GM23338 (cell line): Measurements from ENCODE around the gene PIEZO2. TPM values are rescaled to one million over a fixed set of nuclear protein-coding genes. Genes with fewer than 3 reads are reported as not detected.

Experiments
- ATAC-seq: fragments of 200-7000 bp; cut with Tn5 transposase; 3 replicates; pipeline ENCODE4 v1.9.1; 2020
- DNase-seq: peaks from one replicate; pipeline ENCODE4 v3.0.0-alpha.2; 2015; ENCODE audit warnings: low spot score
- H2AFZ ChIP-seq: fragments of 200-600 bp; sonication (generic); 2 replicates; pipeline ENCODE4 v1.8.0; 2016; ENCODE audit warnings: antibody characterized with exemption, mild to moderate bottlenecking, moderate library complexity
- H3F3A ChIP-seq: fragments of 200-600 bp; sonication (generic); replicated peaks from 2 replicates; pipeline ENCODE4 v1.8.0; 2017; ENCODE audit warnings: antibody characterized with exemption, mixed run types, low read depth
- H3K27ac ChIP-seq: fragments of 200-600 bp; sonication (generic); 2 replicates; pipeline ENCODE4 v1.6.1; 2016; ENCODE audit warnings: low read depth
- H3K27me3 ChIP-seq: fragments of 200-600 bp; sonication (generic); 2 replicates; pipeline ENCODE4 v1.8.0; 2016; ENCODE audit warnings: mild to moderate bottlenecking, mixed run types, moderate library complexity; ENCODE audit not compliant: insufficient read depth
- H3K36me3 ChIP-seq: fragments of 200-600 bp; sonication (generic); 2 replicates; pipeline ENCODE4 v1.8.0; 2016; ENCODE audit warnings: mild to moderate bottlenecking; ENCODE audit not compliant: insufficient read depth
- H3K4me1 ChIP-seq: fragments of 200-600 bp; sonication (generic); 2 replicates; pipeline ENCODE4 v1.8.0; 2016; ENCODE audit warnings: mild to moderate bottlenecking, moderate library complexity; ENCODE audit not compliant: insufficient read depth
- H3K4me2 ChIP-seq: fragments of 200-600 bp; sonication (generic); 2 replicates; pipeline ENCODE4 v1.7.1; 2017; ENCODE audit warnings: mixed run types
- H3K4me3 ChIP-seq: fragments of 200-600 bp; sonication (generic); 2 replicates; pipeline ENCODE4 v1.6.1; 2016; ENCODE audit warnings: mixed run types
- H3K79me2 ChIP-seq: fragments of 200-600 bp; sonication (generic); replicated peaks from 2 replicates; pipeline ENCODE4 v1.8.0; 2017; ENCODE audit warnings: mild to moderate bottlenecking; ENCODE audit not compliant: insufficient read depth
- H3K9me2 ChIP-seq: fragments of 200-600 bp; sonication (generic); 2 replicates; pipeline ENCODE4 v1.8.0; 2017; ENCODE audit not compliant: insufficient read depth
- H4K20me1 ChIP-seq: fragments of 200-600 bp; sonication (generic); replicated peaks from 2 replicates; pipeline ENCODE4 v1.8.0; 2017; ENCODE audit warnings: mild to moderate bottlenecking; ENCODE audit not compliant: insufficient read depth
- H3K27ac Mint-ChIP-seq: 2 replicates; pipeline ENCODE4 v1.8.0; 2020; ENCODE audit warnings: inconsistent platforms, mild to moderate bottlenecking, moderate library complexity, mixed read lengths
- H3K27me3 Mint-ChIP-seq: 3 replicates; pipeline ENCODE4 v1.8.0; 2022; ENCODE audit warnings: low read depth, mild to moderate bottlenecking, moderate library complexity, mixed read lengths, inconsistent platforms; ENCODE audit not compliant: insufficient read depth, poor library complexity
- H3K36me3 Mint-ChIP-seq: 3 replicates; pipeline ENCODE4 v1.8.0; 2021; ENCODE audit warnings: low read depth, mild to moderate bottlenecking, inconsistent platforms, moderate library complexity, mixed read lengths
- H3K4me1 Mint-ChIP-seq: 3 replicates; pipeline ENCODE4 v1.8.0; 2020; ENCODE audit warnings: mild to moderate bottlenecking, inconsistent platforms, mixed read lengths
- H3K4me3 Mint-ChIP-seq: 3 replicates; pipeline ENCODE4 v1.8.0; 2021; ENCODE audit warnings: moderate library complexity, mild to moderate bottlenecking, inconsistent platforms, mixed read lengths
- H3K9me3 Mint-ChIP-seq: 3 replicates; pipeline ENCODE4 v1.8.0; 2020; ENCODE audit warnings: moderate library complexity, mild to moderate bottlenecking, inconsistent platforms, mixed read lengths
- CREB1 ChIP-seq: fragments of 250-450 bp; sonication (Bioruptor Pico); IDR thresholded peaks from 2 replicates; pipeline ENCODE4 v1.5.0; 2020; ENCODE audit warnings: low read depth, mild to moderate bottlenecking, moderate library complexity
- CTCF ChIP-seq, 2 experiments: fragments of 200-600 bp in 1 of 2; sonication (generic) in 1 of 2; conservative IDR thresholded peaks; 2 replicates each; pipeline versions ENCODE4 v1.5.1 to v1.6.1; 2016 to 2017; ENCODE audit warnings: antibody characterized with exemption in 2 of 2, low read depth in 2 of 2, mild to moderate bottlenecking in 2 of 2, moderate library complexity in 1 of 2
- ETS1 ChIP-seq: IDR thresholded peaks from 2 replicates; pipeline ENCODE4 v1.6.1; 2016; ENCODE audit warnings: antibody characterized with exemption
- EZH2 ChIP-seq: fragments of 200-600 bp; sonication (generic); IDR thresholded peaks from one replicate; pipeline ENCODE4 v1.8.0; 2017; ENCODE audit warnings: antibody characterized with exemption, mild to moderate bottlenecking, low read depth; ENCODE audit not compliant: unreplicated experiment
- EZH2phosphoT487 ChIP-seq: fragments of 200-600 bp; sonication (generic); IDR thresholded peaks from one replicate; pipeline ENCODE4 v1.8.1; 2018; ENCODE audit warnings: antibody characterized with exemption; ENCODE audit not compliant: unreplicated experiment
- JUNB ChIP-seq: IDR thresholded peaks from one replicate; pipeline ENCODE4 v1.6.1; 2016; ENCODE audit warnings: antibody characterized with exemption; ENCODE audit not compliant: unreplicated experiment
- NANOG ChIP-seq: IDR thresholded peaks from 2 replicates; pipeline ENCODE4 v1.6.1; 2016; ENCODE audit warnings: antibody characterized with exemption, borderline replicate concordance
- POLR2AphosphoS5 ChIP-seq: IDR thresholded peaks from 2 replicates; pipeline ENCODE4 v1.6.1; 2016; ENCODE audit warnings: antibody characterized with exemption, low read depth
- STAT1 ChIP-seq: IDR thresholded peaks from one replicate; pipeline ENCODE4 v1.6.1; 2016; ENCODE audit warnings: antibody characterized with exemption; ENCODE audit not compliant: unreplicated experiment
- ZNF114 ChIP-seq: fragments of 250-450 bp; sonication (Bioruptor Pico); IDR thresholded peaks from 2 replicates; pipeline ENCODE4 v1.5.0; 2020; ENCODE audit warnings: mild to moderate bottlenecking, moderate library complexity
- ZNF331 ChIP-seq: fragments of 250-450 bp; sonication (Bioruptor Pico); IDR thresholded peaks from 2 replicates; pipeline ENCODE4 v1.5.0; 2020; ENCODE audit warnings: low read depth, mild to moderate bottlenecking, moderate library complexity
- polyA plus RNA-seq: library from polyadenylated mRNA; unstranded; fragments of >200 nt; fragmentation: Nextera tagmentation; extraction: Ambion mirVana; gene quantifications from 2 replicates; pipeline ENCODE4 v1.2.1, GENCODE V29; 2016
- total RNA-seq: library from RNA; depleted of rRNA; stranded (reverse); fragments of >200 nt; shearing (Covaris generic); gene quantifications from 2 replicates; pipeline ENCODE4 v1.2.3, GENCODE V29; 2014
- TF ChIP-seq, protein P1 (sequence below): IDR thresholded peaks from one replicate; pipeline ENCODE4 v1.6.1; 2018; ENCODE audit warnings: antibody characterized with exemption; ENCODE audit not compliant: unreplicated experiment
- TF ChIP-seq, protein P2 (sequence below): fragments of 250-450 bp; sonication (Bioruptor Pico); IDR thresholded peaks from 2 replicates; pipeline ENCODE4 v1.5.0; 2020; ENCODE audit warnings: mild to moderate bottlenecking, moderate library complexity

The PIEZO2 gene
- total and polyA plus RNA-seq, 2 experiments from 2014 or later, result 4.8 to 8.2 TPM

DNA sequence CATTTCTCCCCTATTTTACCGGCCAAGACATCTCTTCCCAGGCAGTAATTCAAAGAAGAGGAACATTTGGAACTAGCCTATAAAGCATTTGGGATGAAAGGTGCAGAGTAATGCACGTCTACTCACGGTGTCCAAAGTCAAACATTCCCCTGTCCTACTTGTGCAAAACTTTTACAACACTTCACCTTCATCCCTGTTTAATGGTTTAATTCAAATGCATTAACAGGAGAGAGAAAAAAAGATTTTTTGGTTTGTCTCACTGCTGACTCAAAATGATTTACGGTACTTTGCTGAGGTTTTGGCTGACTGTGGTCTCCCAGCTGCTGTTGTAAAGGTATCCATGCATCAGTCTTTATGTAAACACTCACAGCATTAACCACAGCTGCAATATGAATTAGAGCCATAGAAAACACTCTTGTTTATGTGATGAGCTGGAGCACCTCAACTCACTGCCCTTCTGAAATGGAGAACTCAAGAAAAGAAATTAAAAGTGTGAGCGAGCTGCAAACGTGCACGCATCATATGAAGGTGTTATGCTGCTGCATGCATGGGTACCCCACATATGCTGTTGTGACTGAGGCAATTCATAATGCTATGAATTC lies 220.5 kb downstream of the PIEZO2 start:
- Histone ChIP-seq H3K27ac (peak overlapping the region; percentile 37; the same call in 1 of the 2 replicates), H3K36me3 (no peaks in the 10 kb centered on the region), H3K4me2 (peak overlapping the region; percentile 56), H4K20me1 (no peaks in the 10 kb centered on the region), H3K9me2 (no peaks in the 10 kb centered on the region), H3K4me3 (no peak overlapping the region; the same call in 1 of the 2 replicates), H3F3A (no peaks in the 10 kb centered on the region), H3K4me1 (peaks cover 47% of the 10 kb centered on the region), H3K27me3 (no peaks in the 10 kb centered on the region), H2AFZ (no peak overlapping the region), H3K79me2 (no peaks in the 10 kb centered on the region)
- no peak for ATAC-seq
- no peak for TF ChIP-seq POLR2AphosphoS5
- no peak for TF ChIP-seq ZNF331 (CRISPR knock-in tag)
- no peak for TF ChIP-seq CTCF (conservative IDR thresholded peaks at IDR 0.05; ENCODE audit: low read depth in 2 of 2)
- TF ChIP-seq, protein P1, sequence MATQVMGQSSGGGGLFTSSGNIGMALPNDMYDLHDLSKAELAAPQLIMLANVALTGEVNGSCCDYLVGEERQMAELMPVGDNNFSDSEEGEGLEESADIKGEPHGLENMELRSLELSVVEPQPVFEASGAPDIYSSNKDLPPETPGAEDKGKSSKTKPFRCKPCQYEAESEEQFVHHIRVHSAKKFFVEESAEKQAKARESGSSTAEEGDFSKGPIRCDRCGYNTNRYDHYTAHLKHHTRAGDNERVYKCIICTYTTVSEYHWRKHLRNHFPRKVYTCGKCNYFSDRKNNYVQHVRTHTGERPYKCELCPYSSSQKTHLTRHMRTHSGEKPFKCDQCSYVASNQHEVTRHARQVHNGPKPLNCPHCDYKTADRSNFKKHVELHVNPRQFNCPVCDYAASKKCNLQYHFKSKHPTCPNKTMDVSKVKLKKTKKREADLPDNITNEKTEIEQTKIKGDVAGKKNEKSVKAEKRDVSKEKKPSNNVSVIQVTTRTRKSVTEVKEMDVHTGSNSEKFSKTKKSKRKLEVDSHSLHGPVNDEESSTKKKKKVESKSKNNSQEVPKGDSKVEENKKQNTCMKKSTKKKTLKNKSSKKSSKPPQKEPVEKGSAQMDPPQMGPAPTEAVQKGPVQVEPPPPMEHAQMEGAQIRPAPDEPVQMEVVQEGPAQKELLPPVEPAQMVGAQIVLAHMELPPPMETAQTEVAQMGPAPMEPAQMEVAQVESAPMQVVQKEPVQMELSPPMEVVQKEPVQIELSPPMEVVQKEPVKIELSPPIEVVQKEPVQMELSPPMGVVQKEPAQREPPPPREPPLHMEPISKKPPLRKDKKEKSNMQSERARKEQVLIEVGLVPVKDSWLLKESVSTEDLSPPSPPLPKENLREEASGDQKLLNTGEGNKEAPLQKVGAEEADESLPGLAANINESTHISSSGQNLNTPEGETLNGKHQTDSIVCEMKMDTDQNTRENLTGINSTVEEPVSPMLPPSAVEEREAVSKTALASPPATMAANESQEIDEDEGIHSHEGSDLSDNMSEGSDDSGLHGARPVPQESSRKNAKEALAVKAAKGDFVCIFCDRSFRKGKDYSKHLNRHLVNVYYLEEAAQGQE, result no peak
- no peak for TF ChIP-seq EZH2
- TF ChIP-seq, protein P2, sequence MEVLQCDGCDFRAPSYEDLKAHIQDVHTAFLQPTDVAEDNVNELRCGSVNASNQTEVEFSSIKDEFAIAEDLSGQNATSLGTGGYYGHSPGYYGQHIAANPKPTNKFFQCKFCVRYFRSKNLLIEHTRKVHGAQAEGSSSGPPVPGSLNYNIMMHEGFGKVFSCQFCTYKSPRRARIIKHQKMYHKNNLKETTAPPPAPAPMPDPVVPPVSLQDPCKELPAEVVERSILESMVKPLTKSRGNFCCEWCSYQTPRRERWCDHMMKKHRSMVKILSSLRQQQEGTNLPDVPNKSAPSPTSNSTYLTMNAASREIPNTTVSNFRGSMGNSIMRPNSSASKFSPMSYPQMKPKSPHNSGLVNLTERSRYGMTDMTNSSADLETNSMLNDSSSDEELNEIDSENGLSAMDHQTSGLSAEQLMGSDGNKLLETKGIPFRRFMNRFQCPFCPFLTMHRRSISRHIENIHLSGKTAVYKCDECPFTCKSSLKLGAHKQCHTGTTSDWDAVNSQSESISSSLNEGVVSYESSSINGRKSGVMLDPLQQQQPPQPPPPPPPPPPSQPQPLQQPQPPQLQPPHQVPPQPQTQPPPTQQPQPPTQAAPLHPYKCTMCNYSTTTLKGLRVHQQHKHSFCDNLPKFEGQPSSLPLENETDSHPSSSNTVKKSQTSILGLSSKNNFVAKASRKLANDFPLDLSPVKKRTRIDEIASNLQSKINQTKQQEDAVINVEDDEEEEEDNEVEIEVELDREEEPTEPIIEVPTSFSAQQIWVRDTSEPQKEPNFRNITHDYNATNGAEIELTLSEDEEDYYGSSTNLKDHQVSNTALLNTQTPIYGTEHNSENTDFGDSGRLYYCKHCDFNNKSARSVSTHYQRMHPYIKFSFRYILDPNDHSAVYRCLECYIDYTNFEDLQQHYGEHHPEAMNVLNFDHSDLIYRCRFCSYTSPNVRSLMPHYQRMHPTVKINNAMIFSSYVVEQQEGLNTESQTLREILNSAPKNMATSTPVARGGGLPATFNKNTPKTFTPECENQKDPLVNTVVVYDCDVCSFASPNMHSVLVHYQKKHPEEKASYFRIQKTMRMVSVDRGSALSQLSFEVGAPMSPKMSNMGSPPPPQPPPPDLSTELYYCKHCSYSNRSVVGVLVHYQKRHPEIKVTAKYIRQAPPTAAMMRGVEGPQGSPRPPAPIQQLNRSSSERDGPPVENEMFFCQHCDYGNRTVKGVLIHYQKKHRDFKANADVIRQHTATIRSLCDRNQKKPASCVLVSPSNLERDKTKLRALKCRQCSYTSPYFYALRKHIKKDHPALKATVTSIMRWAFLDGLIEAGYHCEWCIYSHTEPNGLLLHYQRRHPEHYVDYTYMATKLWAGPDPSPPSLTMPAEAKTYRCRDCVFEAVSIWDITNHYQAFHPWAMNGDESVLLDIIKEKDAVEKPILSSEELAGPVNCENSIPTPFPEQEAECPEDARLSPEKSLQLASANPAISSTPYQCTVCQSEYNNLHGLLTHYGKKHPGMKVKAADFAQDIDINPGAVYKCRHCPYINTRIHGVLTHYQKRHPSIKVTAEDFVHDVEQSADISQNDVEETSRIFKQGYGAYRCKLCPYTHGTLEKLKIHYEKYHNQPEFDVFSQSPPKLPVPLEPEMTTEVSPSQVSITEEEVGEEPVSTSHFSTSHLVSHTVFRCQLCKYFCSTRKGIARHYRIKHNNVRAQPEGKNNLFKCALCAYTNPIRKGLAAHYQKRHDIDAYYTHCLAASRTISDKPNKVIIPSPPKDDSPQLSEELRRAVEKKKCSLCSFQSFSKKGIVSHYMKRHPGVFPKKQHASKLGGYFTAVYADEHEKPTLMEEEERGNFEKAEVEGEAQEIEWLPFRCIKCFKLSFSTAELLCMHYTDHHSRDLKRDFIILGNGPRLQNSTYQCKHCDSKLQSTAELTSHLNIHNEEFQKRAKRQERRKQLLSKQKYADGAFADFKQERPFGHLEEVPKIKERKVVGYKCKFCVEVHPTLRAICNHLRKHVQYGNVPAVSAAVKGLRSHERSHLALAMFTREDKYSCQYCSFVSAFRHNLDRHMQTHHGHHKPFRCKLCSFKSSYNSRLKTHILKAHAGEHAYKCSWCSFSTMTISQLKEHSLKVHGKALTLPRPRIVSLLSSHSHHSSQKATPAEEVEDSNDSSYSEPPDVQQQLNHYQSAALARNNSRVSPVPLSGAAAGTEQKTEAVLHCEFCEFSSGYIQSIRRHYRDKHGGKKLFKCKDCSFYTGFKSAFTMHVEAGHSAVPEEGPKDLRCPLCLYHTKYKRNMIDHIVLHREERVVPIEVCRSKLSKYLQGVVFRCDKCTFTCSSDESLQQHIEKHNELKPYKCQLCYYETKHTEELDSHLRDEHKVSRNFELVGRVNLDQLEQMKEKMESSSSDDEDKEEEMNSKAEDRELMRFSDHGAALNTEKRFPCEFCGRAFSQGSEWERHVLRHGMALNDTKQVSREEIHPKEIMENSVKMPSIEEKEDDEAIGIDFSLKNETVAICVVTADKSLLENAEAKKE, result no peak
- no peak for TF ChIP-seq JUNB
- TF ChIP-seq ZNF114 (CRISPR knock-in tag), result no peak
- no peak for TF ChIP-seq NANOG
- no peak for TF ChIP-seq STAT1
- no peak for TF ChIP-seq ETS1
- no peak for TF ChIP-seq EZH2phosphoT487
- TF ChIP-seq CREB1 (CRISPR knock-in tag), result no peak
- Mint-ChIP-seq H3K9me3 (no peaks in the 10 kb centered on the region), H3K4me3 (no peak overlapping the region), H3K27me3 (peaks cover 8% of the 10 kb centered on the region), H3K27ac (no peak overlapping the region; the same call in 1 of the 2 replicates), H3K36me3 (peaks cover 2% of the 10 kb centered on the region; the same call in 1 of the 3 replicates), H3K4me1 (peaks cover 52% of the 10 kb centered on the region)
- DNase-seq, result no peak
